SH-SY5Y (cell line): Measurements from ENCODE around the gene A1CF.

Experiments
- GATA2 ChIP-seq: IDR thresholded peaks from 2 replicates; pipeline ENCODE4 v1.6.1; 2011; ENCODE audit warnings: mild to moderate bottlenecking, low read depth, low read length
- GATA3 ChIP-seq: IDR thresholded peaks from 2 replicates; pipeline ENCODE4 v1.6.1; 2011; ENCODE audit warnings: low read depth, mild to moderate bottlenecking, low read length, moderate library complexity

DNA sequence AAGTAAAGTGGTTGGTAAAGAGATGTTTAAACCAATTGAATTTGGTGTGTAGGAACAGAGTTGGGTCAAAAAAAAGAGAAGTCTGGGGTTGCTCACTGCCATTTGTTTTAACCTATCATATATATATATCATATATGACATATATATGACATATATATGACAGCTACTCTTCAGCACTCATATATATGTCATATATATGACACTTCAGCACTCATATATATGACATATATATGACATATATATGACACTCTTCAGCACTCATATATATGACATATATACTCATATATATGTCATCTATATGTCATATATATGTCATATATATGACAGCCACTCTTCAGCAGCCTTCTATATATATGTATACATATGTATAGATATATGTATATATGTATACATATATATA is 8.9 kb upstream of the A1CF start:
- no peak for TF ChIP-seq GATA3
- TF ChIP-seq GATA2 = no peak
